Measurements from ENCODE around the gene C4orf50. TPM values are rescaled to one million over a fixed set of nuclear protein-coding genes. Genes with fewer than 3 reads are reported as not detected.
"Not testable (repeated sequence)": the region's sequence is repeated elsewhere in the genome, so short reads cannot be mapped to it uniquely, and the experiment has no call there.

Gene C4orf50
- total RNA-seq, 1 experiment from 2014 or later, result 0.07 TPM

- no peak for DNase-seq (ENCODE audit: low read depth)
- in situ Hi-C loops (cut with HindIII; ENCODE audit: low pct_unique_long_range_greater_than_20kb, low sequenced_read_pairs), result no loop called here
Measured at GRCh38 chr4:5960252-5960880, 57.9 kb downstream of the C4orf50 start.

GRCh38 chr4:5959211-5959982, 58.8 kb downstream of the C4orf50 start:
- in situ Hi-C loops (cut with HindIII; ENCODE audit: low pct_unique_long_range_greater_than_20kb, low sequenced_read_pairs), result no loop called here
- no peak for DNase-seq (ENCODE audit: low read depth)

- in situ Hi-C loops (cut with HindIII; ENCODE audit: low pct_unique_long_range_greater_than_20kb, low sequenced_read_pairs), result no loop called here
Measured at GRCh38 chr4:5958199-5958735, 60.0 kb downstream of the C4orf50 start.

GRCh38 chr4:5957076-5957475, 61.2 kb downstream of the C4orf50 start:
- in situ Hi-C loops (cut with HindIII; ENCODE audit: low pct_unique_long_range_greater_than_20kb, low sequenced_read_pairs), result no loop called here
- no peak for DNase-seq (ENCODE audit: low read depth)

More at GRCh38 chr4:5958199-5958735, 60.0 kb downstream of the C4orf50 start:
- no peak for DNase-seq (ENCODE audit: low read depth)

- peak; percentile 73 for DNase-seq (ENCODE audit: low read depth)
- in situ Hi-C loops (cut with HindIII; ENCODE audit: low pct_unique_long_range_greater_than_20kb, low sequenced_read_pairs), result no loop called here
Measured at GRCh38 chr4:5956285-5957021, 61.8 kb downstream of the C4orf50 start.

- no peak for DNase-seq (ENCODE audit: low read depth)
Measured at GRCh38 chr4:5955856-5956255, 62.4 kb downstream of the C4orf50 start.

GRCh38 chr4:5955201-5955821, 62.9 kb downstream of the C4orf50 start:
- DNase-seq (ENCODE audit: low read depth), result peak; percentile 4
- in situ Hi-C loops (cut with HindIII; ENCODE audit: low pct_unique_long_range_greater_than_20kb, low sequenced_read_pairs), result no loop called here

More at GRCh38 chr4:5955856-5956255, 62.4 kb downstream of the C4orf50 start:
- in situ Hi-C loops (cut with HindIII; ENCODE audit: low pct_unique_long_range_greater_than_20kb, low sequenced_read_pairs), result no loop called here

GRCh38 chr4:5954056-5954760, 64.0 kb downstream of the C4orf50 start:
- in situ Hi-C loops (cut with HindIII; ENCODE audit: low pct_unique_long_range_greater_than_20kb, low sequenced_read_pairs), result no loop called here
- no peak for DNase-seq (ENCODE audit: low read depth)

GRCh38 chr4:5952975-5953951, 65.0 kb downstream of the C4orf50 start:
- DNase-seq (ENCODE audit: low read depth), result no peak
- in situ Hi-C loops (cut with HindIII; ENCODE audit: low pct_unique_long_range_greater_than_20kb, low sequenced_read_pairs), result no loop called here

GRCh38 chr4:5952286-5952974, 65.8 kb downstream of the C4orf50 start:
- DNase-seq (ENCODE audit: low read depth), result no peak
- in situ Hi-C loops (cut with HindIII; ENCODE audit: low pct_unique_long_range_greater_than_20kb, low sequenced_read_pairs), result no loop called here

- in situ Hi-C loops (cut with HindIII; ENCODE audit: low pct_unique_long_range_greater_than_20kb, low sequenced_read_pairs); DNase-seq (ENCODE audit: low read depth): not testable (repeated sequence)
Measured at GRCh38 chr4:5946653-5947052, 71.6 kb downstream of the C4orf50 start.

GRCh38 chr4:5945936-5946335, 72.3 kb downstream of the C4orf50 start:
- DNase-seq (ENCODE audit: low read depth), result no peak
- in situ Hi-C loops (cut with HindIII; ENCODE audit: low pct_unique_long_range_greater_than_20kb, low sequenced_read_pairs), result no loop called here

- in situ Hi-C loops (cut with HindIII; ENCODE audit: low pct_unique_long_range_greater_than_20kb, low sequenced_read_pairs), result no loop called here
- no peak for DNase-seq (ENCODE audit: low read depth)
Measured at GRCh38 chr4:5945171-5945570, 73.1 kb downstream of the C4orf50 start.

- DNase-seq (ENCODE audit: low read depth), result no peak
- in situ Hi-C loops (cut with HindIII; ENCODE audit: low pct_unique_long_range_greater_than_20kb, low sequenced_read_pairs), result no loop called here
Measured at GRCh38 chr4:5943561-5943960, 74.7 kb downstream of the C4orf50 start.

- no peak for DNase-seq (ENCODE audit: low read depth)
- in situ Hi-C loops (cut with HindIII; ENCODE audit: low pct_unique_long_range_greater_than_20kb, low sequenced_read_pairs), result no loop called here
Measured at GRCh38 chr4:5942947-5943346, 75.3 kb downstream of the C4orf50 start.

GRCh38 chr4:5941601-5942000, 76.6 kb downstream of the C4orf50 start:
- in situ Hi-C loops (cut with HindIII; ENCODE audit: low pct_unique_long_range_greater_than_20kb, low sequenced_read_pairs), result no loop called here
- no peak for DNase-seq (ENCODE audit: low read depth)

Measured in Caki2 (cell line).